Measurements from ENCODE around the gene ING1. TPM values are rescaled to one million over a fixed set of nuclear protein-coding genes. Genes with fewer than 3 reads are reported as not detected.
"Not testable (repeated sequence)": the region's sequence is repeated elsewhere in the genome, so short reads cannot be mapped to it uniquely, and the experiment has no call there.

ING1 gene
- 42.7 and 76.0 TPM in 2 replicates for total RNA-seq (2014; rRNA removed; shearing (Covaris generic))

- Histone ChIP-seq H3K36me3 (peaks cover 13% of the 10 kb centered on the region), H3K4me3 (peak within 1 kb of the TSS; percentile 63), H3K4me1 (replicated peaks) (peaks cover 19% of the 10 kb centered on the region), H3K27me3 (replicated peaks) (no peaks in the 10 kb centered on the region), H3K27ac (peak within 1 kb of the TSS; percentile 98), H3K9me3 (replicated peaks) (no peaks in the 10 kb centered on the region)
- DNase-seq (ENCODE audit: low read depth in 1 of 2, low spot score in 2 of 2) = no peak
Observed at GRCh38 chr13:110713642-110713952, at the start of gene ING1. ING1 (plus strand) TSS chr13:110713700; CDS start chr13:110714150, 450 bp downstream.

GRCh38 chr13:110664041-110664440 lies 49.5 kb upstream of the ING1 start:
- peak in 1 of 2 experiments; percentile 65 for DNase-seq (ENCODE audit: low read depth in 1 of 2, low spot score in 2 of 2)
- H3K36me3 ChIP-seq = peaks cover 100% of the 10 kb centered on the region

DNA sequence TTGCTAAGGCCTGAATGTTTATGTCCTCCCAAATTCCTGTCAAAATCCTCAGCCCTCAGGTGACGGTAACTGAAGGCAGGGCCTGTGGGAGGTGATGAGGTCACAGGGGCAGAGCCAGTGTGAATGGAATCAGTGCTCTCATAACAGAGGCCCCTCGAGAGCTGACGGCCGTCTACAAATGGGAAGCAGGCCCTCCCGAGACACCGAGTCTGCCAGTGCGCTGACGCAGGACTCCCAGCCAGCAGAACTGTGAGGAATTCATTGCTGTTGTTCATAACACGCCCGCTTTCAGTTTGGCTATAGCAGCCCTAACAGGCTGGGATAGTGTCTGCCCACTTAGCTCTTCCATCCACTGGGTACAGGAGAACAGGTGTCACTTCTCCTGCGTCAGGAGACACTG lies 48.8 kb upstream of the ING1 start:
- Histone ChIP-seq H3K9me3 (replicated peaks) (peaks cover 19% of the 10 kb centered on the region), H3K36me3 (peaks cover 100% of the 10 kb centered on the region), H3K27me3 (replicated peaks) (no peaks in the 10 kb centered on the region), H3K4me1 (replicated peaks) (no peaks in the 10 kb centered on the region), H3K4me3 (no peak overlapping the region), H3K27ac (no peak overlapping the region)
- peak in 1 of 2 experiments; percentile 69 for DNase-seq (ENCODE audit: low read depth in 1 of 2, low spot score in 2 of 2)

More at GRCh38 chr13:110664041-110664440, 49.5 kb upstream of the ING1 start:
- peaks cover 21% of the 10 kb centered on the region for H3K9me3 ChIP-seq (replicated peaks)
- no peak overlapping the region for H3K27ac ChIP-seq
- no peak overlapping the region for H3K4me3 ChIP-seq
- H3K4me1 ChIP-seq (replicated peaks) = no peaks in the 10 kb centered on the region
- H3K27me3 ChIP-seq (replicated peaks) = no peaks in the 10 kb centered on the region

- peak in 1 of 2 experiments; percentile 67 for DNase-seq (ENCODE audit: low read depth in 1 of 2, low spot score in 2 of 2)
Observed at GRCh38 chr13:110665491-110666254, 47.8 kb upstream of the ING1 start.

GRCh38 chr13:110666255-110666533 lies 47.3 kb upstream of the ING1 start:
- peaks cover 94% of the 10 kb centered on the region for H3K36me3 ChIP-seq
- no peak overlapping the region for H3K4me3 ChIP-seq
- no peak overlapping the region for H3K27ac ChIP-seq
- DNase-seq (ENCODE audit: low read depth in 1 of 2, low spot score in 2 of 2) = peak in 1 of 2 experiments; percentile 74
- peaks cover 10% of the 10 kb centered on the region for H3K9me3 ChIP-seq (replicated peaks)
- H3K27me3 ChIP-seq (replicated peaks) = no peaks in the 10 kb centered on the region
- H3K4me1 ChIP-seq (replicated peaks) = no peaks in the 10 kb centered on the region

More at GRCh38 chr13:110665491-110666254, 47.8 kb upstream of the ING1 start:
- Histone ChIP-seq H3K36me3 (peaks cover 99% of the 10 kb centered on the region), H3K4me1 (replicated peaks) (no peaks in the 10 kb centered on the region), H3K4me3 (no peak overlapping the region), H3K9me3 (replicated peaks) (peaks cover 15% of the 10 kb centered on the region), H3K27ac (no peak overlapping the region), H3K27me3 (replicated peaks) (no peaks in the 10 kb centered on the region)

GRCh38 chr13:110669036-110669435 lies 44.5 kb upstream of the ING1 start:
- no peaks in the 10 kb centered on the region for H3K27me3 ChIP-seq (replicated peaks)
- no peak overlapping the region for H3K4me3 ChIP-seq
- H3K9me3 ChIP-seq (replicated peaks) = no peaks in the 10 kb centered on the region
- no peaks in the 10 kb centered on the region for H3K4me1 ChIP-seq (replicated peaks)
- no peak overlapping the region for H3K27ac ChIP-seq
- DNase-seq (ENCODE audit: low read depth in 1 of 2, low spot score in 2 of 2) = peak in 1 of 2 experiments; percentile 64
- peaks cover 76% of the 10 kb centered on the region for H3K36me3 ChIP-seq

DNA sequence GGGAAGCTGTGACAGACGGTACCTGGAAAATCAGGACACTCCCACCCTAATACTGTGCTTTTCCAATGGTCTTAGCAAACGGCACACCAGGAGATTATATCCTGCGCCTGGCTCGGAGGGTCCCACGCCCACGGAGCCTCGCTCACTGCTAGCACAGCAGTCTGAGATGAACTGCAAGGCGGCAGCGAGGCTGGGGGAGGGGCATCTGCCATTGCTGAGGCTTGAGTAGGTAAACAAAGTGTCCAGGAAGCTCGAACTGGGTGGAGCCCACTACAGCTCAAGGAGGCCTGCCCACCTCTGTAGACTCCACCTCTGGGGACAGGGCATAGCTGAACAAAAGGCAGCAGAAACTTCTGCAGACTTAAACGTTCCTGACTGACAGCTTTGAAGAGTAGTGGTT lies 43.7 kb upstream of the ING1 start:
- not testable (repeated sequence) for H3K27me3 ChIP-seq (replicated peaks); H3K9me3 ChIP-seq (replicated peaks); H3K4me1 ChIP-seq (replicated peaks); H3K4me3 ChIP-seq; H3K27ac ChIP-seq
- peak in 1 of 2 experiments; percentile 78 for DNase-seq (ENCODE audit: low read depth in 1 of 2, low spot score in 2 of 2)
- peaks cover 76% of the 10 kb centered on the region for H3K36me3 ChIP-seq

GRCh38 chr13:110676595-110677587 lies 36.6 kb upstream of the ING1 start:
- DNase-seq (ENCODE audit: low read depth in 1 of 2, low spot score in 2 of 2) = peak in 1 of 2 experiments; percentile 75
- H3K27ac ChIP-seq = no peak overlapping the region
- H3K4me3 ChIP-seq = no peak overlapping the region
- peaks cover 3% of the 10 kb centered on the region; the same call in 1 of the 2 replicates for H3K9me3 ChIP-seq (replicated peaks)
- no peaks in the 10 kb centered on the region for H3K4me1 ChIP-seq (replicated peaks)
- peaks cover 70% of the 10 kb centered on the region for H3K36me3 ChIP-seq
- H3K27me3 ChIP-seq (replicated peaks) = no peaks in the 10 kb centered on the region

GRCh38 chr13:110677731-110678545 lies 35.6 kb upstream of the ING1 start:
- DNase-seq (ENCODE audit: low read depth in 1 of 2, low spot score in 2 of 2) = peak in 1 of 2 experiments; percentile 77
- peaks cover 3% of the 10 kb centered on the region; the same call in 1 of the 2 replicates for H3K9me3 ChIP-seq (replicated peaks)
- no peaks in the 10 kb centered on the region for H3K4me1 ChIP-seq (replicated peaks)
- H3K27ac ChIP-seq = no peak overlapping the region
- H3K27me3 ChIP-seq (replicated peaks) = no peaks in the 10 kb centered on the region
- no peak overlapping the region for H3K4me3 ChIP-seq
- peaks cover 76% of the 10 kb centered on the region for H3K36me3 ChIP-seq

DNA sequence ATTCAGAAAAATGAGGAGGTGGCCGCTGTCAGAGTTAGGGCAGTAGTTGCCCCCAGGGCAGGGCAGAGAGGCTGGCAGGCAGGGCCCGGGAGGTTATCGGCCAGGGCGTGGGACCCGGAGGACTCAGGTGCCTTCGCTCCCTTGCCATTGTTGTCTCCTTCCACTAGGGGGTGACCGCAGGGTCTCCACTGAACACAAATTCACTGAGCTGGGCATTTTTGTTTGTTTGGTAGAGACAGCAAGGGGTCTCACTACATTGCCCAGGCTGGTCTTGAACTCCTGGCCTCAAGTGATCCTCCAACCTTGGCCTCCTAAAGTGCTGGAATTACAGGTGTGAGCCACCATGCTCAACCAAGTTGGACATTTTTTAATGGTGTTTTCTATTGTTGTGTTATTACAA lies 32.6 kb upstream of the ING1 start:
- Histone ChIP-seq H3K9me3 (replicated peaks) (peaks cover 1% of the 10 kb centered on the region; the same call in 1 of the 2 replicates), H3K27ac (no peak overlapping the region), H3K4me1 (replicated peaks) (peaks cover 3% of the 10 kb centered on the region; the same call in 1 of the 2 replicates), H3K4me3 (no peak overlapping the region), H3K36me3 (peaks cover 90% of the 10 kb centered on the region), H3K27me3 (replicated peaks) (no peaks in the 10 kb centered on the region)
- peak; percentile 62 to 87 for DNase-seq (ENCODE audit: low read depth in 1 of 2, low spot score in 2 of 2)

GRCh38 chr13:110681868-110682550 lies 31.5 kb upstream of the ING1 start:
- H3K4me1 ChIP-seq (replicated peaks) = peaks cover 3% of the 10 kb centered on the region; the same call in 1 of the 2 replicates

GRCh38 chr13:110682746-110683145 lies 30.8 kb upstream of the ING1 start:
- Histone ChIP-seq H3K4me1 (replicated peaks) (peaks cover 3% of the 10 kb centered on the region; the same call in 1 of the 2 replicates), H3K4me3 (no peak overlapping the region), H3K36me3 (peaks cover 95% of the 10 kb centered on the region), H3K27ac (no peak overlapping the region), H3K27me3 (replicated peaks) (no peaks in the 10 kb centered on the region), H3K9me3 (replicated peaks) (no peaks in the 10 kb centered on the region)
- peak in 1 of 2 experiments; percentile 75 for DNase-seq (ENCODE audit: low read depth in 1 of 2, low spot score in 2 of 2)

More at GRCh38 chr13:110681868-110682550, 31.5 kb upstream of the ING1 start:
- no peak overlapping the region for H3K27ac ChIP-seq
- H3K36me3 ChIP-seq = peaks cover 89% of the 10 kb centered on the region
- DNase-seq (ENCODE audit: low read depth in 1 of 2, low spot score in 2 of 2) = peak in 1 of 2 experiments; percentile 71
- H3K9me3 ChIP-seq (replicated peaks) = no peaks in the 10 kb centered on the region
- no peak overlapping the region for H3K4me3 ChIP-seq
- no peaks in the 10 kb centered on the region for H3K27me3 ChIP-seq (replicated peaks)
